NCI-H2196 treated with DMSO at 0.1 percent for 48 hours (cell line): ENCODE measurements around the gene DPT.
"Not testable (repeated sequence)": the region's sequence is repeated elsewhere in the genome, so short reads cannot be mapped to it uniquely, and the experiment has no call there.

Source experiments
- DNase-seq: peaks from one replicate; lab custom pipeline; 2025; ENCODE audit not compliant: unreplicated experiment; lab: John Stamatoyannopoulos, UW

DPT gene

DNA sequence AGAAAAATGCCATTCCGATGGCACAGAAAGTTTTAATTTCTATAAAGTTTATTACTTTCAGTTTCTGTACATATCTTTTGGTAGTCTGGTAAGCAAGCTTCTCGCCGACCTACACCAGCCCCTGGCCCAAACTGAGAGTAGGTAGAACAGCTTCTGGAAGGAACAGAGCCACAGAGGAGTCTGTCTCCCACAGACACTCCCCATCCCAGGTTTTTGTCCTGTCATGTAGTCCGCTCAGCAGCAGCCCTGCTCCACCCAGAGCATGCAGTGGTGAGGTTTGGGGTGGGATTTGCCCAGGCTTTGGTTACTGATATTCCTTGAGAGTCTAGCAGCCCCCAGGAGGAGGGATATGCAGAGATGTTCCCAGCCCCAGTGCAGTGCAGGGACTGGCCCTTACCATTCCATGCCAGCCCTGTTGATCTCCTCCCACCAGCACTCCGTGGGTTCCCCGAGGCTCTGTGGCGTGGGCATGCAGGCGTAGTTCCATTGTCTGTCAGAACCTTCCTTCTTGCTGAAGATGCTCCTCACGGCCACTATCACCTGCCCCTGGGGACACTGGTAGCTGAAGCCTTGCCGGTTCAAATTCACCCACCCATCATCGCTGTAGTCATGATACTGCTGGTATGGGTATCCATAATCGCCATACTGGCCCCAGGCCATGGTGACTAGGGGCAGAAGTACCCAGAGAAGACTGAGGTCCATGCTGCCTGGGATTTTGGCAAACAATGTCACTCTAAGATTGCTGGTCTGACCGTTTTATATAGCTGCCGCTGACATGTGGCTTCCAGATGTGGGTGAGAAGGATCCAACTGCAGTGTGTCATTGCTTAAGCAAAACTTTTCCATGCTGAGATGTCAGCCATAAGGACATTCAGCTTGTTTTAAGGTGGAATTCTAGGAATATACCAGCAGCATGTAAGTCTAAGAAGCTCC lies at the start of gene DPT:
Gene DPT, minus strand, starts transcription at position 734 of the 932 bp plus-strand sequence. Its CDS starts 32 bp downstream, at position 702.
- DNase-seq: no peak

DNA sequence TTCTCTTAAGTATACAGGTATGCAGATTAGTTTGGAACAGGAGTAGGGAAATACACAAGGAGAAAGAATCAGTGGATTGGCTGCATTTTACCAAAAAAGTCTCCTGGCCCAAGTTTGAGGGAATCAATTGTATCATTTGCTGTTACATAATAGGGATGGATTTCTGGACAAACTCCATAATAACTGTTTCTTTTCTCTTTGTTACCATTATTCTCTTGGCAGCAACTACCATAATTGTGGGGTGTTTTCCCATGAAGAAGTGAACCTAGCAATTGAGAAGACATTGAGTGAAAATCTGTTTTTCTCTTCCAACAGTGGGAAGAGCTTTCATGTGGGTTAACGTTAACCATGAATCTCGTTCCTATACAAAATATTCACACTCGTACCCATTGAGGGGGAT lies 46.4 kb upstream of the DPT start:
- DNase-seq: no peak

DNA sequence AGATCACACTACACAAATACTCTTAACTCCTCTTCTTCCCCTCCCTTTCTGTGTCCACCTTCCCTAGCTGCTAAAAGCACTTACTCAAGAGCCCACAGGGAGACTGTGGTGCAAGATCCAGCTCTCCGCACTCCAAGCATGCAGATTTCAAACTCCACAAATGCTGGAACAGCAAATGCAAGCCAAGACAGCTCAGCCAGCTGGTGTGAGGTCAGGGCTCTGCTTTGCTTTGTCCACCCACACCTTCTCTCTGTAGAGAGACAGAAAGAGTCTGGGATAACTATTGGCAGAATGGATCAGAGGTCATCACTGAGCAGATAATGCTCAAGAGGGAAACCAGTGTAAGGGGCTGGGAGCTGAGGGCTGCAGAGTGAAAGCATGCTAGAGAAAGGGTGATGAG lies 45.2 kb upstream of the DPT start:
- no peak for DNase-seq

DNA sequence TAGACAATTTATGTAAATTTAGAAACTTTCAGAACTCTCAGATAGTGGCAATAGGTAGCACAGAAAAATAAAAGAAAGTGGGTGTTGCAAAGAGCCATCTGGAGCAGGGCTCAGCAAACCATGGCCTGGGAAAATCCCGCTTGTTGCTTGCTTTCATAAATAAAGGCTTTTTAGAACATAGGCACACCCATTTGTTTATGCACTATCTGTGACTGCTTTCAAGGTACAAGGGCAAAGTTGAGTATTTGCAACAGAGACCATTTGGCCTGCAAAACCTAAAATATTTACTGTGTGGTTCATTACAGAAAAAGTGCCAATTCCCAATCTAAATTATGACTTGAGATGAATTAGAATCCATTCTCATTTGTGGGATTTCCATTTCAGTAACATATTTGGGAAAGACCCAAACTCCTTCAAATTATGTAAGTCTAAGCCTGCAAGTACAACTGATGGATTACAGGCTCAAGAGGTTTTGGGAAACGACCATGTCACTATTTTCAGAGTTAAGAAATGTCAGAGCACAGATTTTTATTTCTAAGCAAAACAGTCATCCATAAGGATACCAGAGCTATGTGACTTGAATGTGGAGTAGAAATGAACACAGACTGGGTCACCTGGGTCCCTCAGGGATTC lies 43.5 kb upstream of the DPT start:
- DNase-seq: no peak

DNA sequence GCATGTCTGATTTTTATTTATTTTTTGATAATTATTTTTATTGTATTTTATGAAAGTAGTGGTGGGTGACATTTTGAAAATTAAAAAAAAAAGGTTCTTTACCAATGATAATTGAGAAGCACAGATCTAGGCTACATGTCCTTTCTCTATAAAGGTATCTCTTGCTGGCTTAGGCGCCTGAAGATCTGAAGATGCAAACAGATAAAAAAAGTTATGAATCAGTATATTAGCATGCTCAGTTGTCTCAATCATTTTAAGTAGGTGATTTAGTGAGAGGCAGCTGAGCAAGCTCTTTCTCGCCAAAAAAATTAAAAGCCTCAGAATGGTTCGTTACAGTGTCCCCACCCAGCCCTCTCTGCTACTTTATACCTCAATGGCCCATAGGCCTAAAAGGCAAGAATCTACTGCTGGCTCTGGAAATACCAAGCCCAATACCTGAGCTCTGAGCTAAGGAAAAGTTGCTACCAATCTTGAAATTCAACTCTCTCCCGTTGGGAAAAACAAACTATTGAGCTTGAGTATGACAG lies 42.2 kb upstream of the DPT start:
- no peak for DNase-seq

DNA sequence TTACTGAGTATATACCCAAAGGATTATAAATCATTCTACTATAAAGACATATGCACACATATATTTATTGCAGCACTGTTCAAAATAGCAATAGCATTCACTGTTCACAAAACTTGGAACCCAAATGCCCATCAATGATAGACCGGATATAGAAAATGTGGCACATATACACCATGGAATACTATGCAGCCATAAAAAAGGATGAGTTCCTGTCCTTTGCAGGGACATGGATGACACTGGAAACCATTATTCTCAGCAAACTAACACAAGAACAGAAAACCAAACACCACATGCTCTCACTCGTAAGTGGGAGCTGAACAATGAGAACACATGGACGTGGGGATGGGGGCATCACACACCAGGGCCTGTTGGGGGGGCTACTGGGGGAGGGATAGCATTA lies 40.9 kb upstream of the DPT start:
- DNase-seq: not testable (repeated sequence)

DNA sequence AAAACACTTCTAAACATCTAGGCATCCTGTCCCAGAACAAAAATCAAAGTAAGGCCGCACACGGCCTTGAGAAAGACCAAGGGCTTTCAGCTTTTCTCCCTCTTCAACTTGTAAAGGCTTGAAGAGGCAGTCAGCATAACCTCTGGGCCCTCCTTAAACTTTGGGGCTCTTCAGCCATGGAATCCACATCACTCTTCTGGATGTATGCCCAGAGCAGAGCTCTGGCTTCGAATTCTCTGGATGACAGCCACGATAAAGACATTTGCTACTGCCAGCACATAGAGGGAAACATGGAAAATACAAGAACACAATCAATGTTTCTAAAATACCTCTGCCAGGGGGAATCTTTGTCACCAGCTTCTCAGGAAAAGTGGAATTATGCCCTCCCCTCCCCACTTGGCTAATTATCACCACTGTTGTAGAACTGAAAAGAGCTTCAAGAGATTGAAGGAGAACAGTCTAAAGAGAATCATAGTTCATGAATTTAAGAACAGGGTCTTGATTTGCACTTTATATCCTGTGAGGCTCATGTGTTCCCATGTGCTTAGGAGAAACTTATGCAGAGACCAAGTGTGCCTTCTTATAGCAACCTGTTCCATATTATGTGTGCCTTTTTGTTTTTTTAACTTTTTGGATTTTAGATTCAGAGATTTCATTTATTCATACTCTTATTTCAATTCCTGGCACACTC lies 39.0 kb upstream of the DPT start:
- DNase-seq: peak; percentile 9

DNA sequence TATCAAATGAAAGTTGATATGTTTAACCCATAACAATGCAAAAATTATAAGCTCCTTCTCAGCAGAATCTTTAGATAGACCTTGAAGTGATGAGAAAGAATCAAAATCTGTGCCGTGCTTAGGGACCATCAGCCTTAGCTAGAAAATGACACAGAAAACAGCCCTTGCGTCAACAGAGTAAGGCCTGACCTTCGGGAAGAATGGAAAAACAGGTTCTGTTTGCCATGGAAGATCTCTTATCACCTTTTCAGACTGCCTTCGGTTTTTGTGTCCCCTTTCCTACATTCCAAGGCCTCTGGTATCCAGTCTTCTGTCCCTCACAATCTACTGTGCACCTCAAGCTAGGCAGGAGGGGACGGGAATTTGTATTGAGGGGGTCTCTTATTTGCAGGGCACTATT lies 37.6 kb upstream of the DPT start:
- DNase-seq: no peak

DNA sequence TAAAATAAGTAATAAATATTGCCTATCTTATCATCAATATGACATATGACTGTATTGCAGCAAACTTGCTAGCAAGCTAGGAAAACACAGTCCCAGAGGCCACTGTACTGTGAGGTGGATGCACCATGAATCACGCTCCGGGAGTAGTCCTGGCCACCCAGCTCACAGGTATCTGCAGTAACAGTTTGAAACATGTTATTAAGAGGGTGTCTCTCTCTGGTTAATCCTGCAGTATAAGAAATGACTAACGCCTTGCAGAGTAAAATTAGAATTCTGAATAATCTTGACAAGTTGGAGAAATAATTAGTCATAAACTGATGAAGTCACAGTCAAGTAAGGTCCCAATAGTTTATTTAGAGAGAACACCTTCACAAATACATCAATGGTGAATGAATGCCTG lies 34.0 kb upstream of the DPT start:
- no peak for DNase-seq

DNA sequence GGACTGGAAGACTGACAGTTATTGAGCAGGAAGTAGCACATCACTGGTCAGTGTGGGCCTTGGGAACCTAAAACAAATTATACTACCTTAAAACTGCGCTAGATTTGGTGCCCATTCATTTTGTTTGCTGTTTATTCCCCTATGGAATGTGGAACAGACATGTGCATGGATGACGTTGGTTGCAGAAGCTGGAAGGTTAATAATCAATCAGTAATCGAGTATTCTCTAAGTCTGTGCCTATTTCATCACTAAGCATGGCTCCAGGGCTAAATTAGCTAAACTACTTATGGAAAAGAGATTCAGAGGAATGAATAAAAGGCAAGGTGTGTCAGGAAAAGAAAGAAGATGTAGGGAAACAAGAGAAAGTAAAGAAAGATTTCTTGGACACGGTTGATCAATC lies 33.5 kb upstream of the DPT start:
- no peak for DNase-seq

DNA sequence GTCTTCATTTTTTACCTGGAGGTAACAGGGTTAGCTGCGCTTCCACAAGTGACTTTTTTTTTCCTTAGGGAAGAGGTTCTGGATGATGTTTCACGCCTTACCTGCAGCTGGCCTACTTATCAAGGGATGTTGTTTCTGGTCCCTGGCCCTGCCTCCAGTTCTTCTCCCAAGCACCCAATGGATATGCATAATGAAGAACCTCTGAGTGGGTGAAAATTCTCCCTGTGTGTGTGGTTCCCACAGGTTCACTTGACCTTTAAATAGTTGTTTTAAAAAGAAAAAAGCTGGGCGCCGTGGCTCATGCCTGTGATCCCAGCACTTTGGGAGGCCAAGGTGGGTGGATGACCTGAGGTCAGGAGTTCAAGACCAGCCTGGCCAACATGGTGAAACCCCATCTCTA lies 31.8 kb upstream of the DPT start:
- DNase-seq: no peak

DNA sequence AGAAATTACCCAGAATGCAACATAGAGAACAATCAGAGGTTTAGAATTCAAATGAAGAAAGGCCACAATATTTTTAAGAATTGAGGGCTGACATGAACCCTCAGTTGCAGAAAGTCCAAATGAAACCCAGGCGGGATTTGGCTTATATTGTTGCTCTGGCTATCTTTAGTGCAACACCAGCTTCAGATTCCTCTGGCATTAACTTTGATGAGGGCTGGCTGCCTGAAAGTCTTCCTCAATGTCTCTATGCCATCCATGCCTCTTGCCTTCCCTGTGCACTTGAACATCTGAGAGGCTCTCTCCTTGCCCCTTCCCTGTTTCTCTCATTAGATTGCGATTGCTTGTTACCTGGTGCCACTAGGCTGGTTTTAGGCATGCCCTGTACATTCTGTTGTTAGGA lies 31.2 kb upstream of the DPT start:
- no peak for DNase-seq

DNA sequence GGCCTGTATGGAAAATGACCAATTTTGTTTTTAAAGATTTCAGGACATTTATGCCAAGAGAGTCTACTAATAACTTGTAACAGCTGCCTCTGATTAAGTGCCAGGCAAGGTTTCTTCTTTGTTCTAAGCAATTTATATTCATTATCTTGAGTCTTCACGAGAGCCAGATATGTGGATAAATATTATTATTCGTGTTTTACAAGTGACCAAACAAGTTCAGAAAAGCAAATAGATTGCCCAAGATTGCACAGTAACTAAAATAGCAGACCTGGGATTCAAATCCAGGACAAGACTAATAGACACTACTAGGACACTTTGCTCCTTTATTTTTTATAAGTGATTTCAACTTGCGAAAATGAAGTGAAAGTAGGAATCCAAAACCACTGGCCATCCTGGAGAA lies 30.1 kb upstream of the DPT start:
- no peak for DNase-seq

DNA sequence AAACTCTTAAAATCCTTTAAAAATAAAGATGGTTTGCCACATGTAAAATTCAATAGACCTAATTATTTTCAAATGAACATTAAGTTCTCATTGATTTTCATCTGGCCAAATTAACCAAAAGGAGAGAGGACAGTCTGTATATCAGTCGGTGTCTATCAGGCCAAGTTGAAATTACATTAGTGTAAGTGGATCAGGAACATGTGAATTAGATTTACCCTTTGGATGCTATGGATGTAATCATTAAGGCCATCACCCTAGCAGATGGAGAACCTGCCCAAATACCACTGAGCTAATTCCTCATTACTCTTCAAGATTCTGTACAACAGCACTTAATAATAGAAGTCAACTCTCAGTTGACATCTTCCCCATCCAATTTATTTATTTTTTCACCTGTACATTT lies 29.5 kb upstream of the DPT start:
- DNase-seq: no peak

DNA sequence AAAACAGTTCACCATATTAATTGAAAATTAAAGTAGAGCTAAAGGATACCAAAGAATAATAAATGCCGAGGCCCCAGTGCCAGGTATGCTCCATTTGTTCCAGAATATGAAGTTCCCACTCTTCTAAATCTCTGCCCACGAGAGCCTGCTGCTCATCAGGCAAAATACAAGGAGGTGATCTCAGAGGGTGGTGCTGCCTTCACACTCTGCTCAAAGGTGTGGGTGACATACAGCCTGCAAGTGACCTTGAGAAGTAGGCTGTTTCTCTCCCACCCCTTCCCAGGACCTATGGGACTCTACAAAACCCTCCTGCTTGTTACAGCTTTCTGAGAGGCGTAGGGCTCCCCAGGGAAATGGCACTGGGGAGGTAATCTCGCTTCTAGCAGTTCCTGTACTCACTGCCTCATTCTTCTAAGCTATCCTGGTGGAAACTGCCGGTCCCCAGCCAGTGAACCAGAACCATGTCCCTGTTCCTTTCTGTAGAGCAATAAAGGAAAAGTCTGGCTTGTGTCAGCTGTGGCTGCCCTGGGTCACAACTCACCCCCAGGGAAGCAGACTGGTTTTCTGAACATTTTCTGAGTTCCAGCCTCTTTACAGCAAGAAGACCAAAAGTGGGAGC lies 26.9 kb upstream of the DPT start:
- DNase-seq: no peak

DNA sequence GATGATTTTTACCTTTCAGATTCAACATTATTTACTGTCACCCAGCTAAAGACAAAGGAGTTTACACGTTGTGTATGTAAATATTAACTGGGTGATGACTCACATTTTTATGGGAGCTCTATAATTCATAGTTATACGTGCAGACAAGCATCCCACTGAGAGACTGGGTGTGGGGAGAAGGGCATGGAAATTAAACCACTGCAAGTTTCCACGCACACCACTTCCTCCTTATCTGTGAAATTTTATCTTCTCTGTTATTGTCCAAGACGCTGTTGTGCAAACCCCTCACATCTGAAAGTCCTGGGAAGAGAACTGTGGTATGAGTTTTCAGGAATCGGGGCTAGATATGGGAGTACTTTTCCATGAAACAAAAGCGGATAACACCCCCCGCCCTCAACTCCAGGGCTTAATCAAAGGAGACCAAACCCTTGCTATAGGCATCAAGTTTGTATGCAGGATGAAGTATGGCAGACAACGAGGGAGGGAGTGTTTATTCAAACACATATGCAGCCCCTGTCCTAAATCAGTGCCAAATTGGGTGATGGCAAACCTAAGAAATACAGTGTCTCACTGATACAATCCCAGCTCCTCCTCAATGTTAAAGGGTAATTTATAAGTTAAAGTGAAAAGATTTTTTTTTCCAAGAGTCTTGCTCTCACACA lies 23.3 kb upstream of the DPT start:
- DNase-seq: no peak

DNA sequence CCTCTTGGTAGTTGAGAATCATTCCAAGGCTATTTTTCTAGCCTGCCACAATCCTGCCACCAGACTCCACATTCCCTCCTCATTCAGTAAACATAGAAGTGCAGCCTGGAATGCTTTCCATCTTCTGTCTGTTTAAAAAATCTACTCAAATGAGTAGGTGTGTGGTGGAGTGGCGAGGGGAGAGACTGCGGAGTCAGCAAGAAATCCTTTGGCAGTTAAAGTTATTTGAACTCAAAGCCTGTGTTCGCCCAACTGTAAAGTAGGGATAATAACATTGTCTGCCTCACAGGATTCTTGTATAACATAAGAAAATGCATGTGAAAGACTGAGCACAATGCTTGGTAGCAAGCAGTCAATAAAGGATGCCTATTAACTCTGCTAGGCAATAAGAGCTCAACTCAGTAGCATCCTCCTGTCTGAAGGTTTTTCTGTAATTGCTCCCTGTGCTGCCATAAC lies 22.2 kb upstream of the DPT start:
- no peak for DNase-seq

DNA sequence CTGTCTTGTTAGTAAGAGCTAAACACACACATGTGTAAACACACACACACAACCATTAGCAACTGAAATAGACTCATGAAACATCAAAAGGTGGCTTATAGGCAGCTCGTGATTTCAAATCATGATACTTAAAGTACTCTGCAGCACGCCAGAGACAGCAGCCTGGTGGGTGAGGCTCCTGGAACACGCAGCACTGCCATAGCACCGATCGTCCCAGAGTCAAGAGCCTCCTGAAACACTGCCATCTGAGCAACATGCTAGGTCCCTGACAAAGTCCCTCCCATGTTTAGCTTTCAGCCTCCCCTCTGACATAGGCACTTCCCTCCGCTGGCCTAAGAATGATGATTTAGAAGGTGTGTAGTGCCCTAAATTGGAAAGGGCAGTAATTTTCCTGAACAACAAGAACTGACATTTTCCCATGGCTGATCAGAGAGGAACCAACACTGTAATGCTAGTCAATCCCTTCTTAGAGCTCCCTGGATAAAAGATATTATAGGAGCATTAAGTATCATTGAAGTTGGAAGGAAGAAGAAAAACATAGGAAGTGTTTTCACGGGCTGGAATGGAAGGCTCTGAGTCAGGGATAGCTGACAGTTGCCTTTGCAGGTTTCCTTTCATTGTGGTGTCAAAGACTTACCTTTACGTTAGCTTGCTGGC lies 14.1 kb upstream of the DPT start:
- DNase-seq: no peak

DNA sequence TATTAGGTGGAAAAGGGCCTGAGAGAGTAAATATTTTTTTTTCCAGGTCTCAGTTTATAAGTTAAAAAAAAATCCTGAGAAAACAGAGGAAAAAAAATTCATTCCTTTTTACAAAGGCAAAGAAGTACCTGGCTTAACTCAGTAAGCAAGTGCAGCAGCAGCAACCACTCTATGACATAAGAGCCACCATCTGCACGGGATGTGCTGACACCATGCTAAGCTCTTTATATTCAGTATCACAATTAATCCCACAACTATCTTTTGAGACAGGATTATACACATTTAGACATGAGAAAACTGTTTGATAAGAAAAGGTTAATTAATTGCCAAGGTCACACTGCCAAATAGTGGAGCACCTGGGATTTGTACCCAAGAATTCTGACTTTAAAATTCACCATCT lies 13.4 kb upstream of the DPT start:
- DNase-seq: no peak

DNA sequence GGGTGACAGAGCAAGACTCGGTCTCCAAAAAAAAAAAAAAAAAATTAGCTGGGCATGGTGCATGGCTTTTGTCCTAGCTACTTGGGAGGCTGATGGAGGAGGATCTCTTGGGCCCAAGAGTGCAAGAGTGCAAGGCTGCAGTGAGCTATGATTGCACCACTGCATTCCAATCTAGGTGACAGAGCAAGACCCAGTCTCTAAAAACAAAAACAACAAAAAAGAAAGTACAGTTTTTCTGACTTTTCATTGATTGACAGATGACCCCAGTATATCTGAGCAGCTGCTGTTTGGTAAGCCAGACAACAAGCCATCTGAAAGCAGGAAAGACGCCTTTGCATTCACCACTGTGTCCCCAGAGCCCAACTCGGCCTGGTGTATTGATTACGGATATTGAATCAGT lies 10.9 kb upstream of the DPT start:
- no peak for DNase-seq
